ENCODE data around the gene PRPF39.

Gene PRPF39

DNA sequence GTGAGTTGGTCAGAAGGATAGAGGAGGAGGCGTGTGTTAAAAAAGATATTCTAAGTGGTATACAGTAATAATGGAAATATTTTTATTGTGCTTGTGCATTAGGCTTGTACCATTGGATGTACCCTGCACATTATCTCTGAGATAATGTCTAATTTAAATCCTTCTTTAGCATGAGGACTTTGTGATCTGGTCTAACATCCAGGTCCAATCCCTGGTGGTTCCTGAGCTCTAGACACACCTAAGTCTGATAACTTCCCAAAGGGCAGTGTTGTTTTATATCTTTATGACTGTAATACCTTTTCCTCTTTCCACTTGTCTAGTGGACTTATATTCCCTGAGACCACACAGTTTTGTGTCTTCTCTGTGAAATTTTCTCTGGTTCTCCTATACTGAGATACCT is 20.6 kb downstream of the PRPF39 start:
- H3K9me3 Mint-ChIP-seq, result no peaks in the 10 kb centered on the region
- no peak for ATAC-seq

DNA sequence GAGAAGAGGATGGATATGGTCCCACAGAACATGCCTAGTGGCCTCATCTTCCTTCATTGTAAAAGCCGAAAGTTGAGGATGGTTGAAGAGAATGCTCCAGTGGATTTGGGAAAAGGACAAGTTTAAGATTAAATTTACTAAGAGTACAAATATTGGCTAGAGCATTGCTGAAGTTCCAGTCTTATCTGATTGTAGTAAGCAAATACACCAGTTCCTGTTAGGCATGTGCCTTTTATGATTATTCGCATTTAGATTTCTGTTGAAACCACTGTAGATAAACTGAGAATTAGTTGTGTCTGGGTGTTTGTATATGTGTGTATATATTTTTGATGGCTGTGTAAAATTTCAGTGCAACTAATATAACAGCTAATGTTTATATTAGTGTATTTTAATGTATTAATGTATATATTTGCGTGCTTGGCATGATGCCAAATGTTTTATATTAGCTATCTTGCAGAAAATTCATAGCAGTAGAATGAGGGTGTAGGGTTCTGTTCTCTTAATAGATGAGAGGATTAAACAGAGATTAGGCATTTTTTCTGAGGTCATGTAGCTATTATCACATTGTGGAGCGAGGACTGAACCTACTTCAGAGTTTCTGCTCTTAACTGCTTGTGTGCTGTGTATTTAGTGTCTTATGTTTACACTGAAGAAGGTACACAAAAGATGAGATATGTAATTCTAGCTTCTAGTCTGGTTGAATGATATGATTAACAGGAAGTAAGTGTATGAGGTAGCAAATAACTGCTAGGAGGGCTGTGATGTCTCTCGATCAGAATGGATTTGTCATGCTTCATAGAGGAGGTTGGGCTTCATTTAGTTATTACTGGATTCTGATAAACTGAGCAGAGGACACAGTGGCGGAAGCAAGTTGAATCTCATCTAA is 29.2 kb downstream of the PRPF39 start:
- ATAC-seq, result no peak
- H3K4me3 Mint-ChIP-seq, result no peak overlapping the region
- H3K27me3 Mint-ChIP-seq, result no peaks in the 10 kb centered on the region
- H3K4me1 Mint-ChIP-seq, result peaks cover 6% of the 10 kb centered on the region
- no peaks in the 10 kb centered on the region for H3K9me3 Mint-ChIP-seq
- peak overlapping the region; percentile 61 for H3K27ac Mint-ChIP-seq
- H3K36me3 Mint-ChIP-seq, result peaks cover 39% of the 10 kb centered on the region

More for the DNA sequence above, 20.6 kb downstream of the PRPF39 start:
- H3K4me1 Mint-ChIP-seq, result peaks cover 7% of the 10 kb centered on the region
- H3K27ac Mint-ChIP-seq, result no peak overlapping the region
- no peak overlapping the region for H3K4me3 Mint-ChIP-seq
- H3K27me3 Mint-ChIP-seq, result no peaks in the 10 kb centered on the region
- peaks cover 48% of the 10 kb centered on the region for H3K36me3 Mint-ChIP-seq

- Mint-ChIP-seq H3K27me3 (no peaks in the 10 kb centered on the region), H3K4me1 (peaks cover 6% of the 10 kb centered on the region), H3K27ac (no peak overlapping the region), H3K36me3 (peaks cover 38% of the 10 kb centered on the region), H3K4me3 (no peak overlapping the region), H3K9me3 (no peaks in the 10 kb centered on the region)
- ATAC-seq, result no peak
Observed at GRCh38 chr14:45114327-45114726, 30.4 kb downstream of the PRPF39 start.

DNA sequence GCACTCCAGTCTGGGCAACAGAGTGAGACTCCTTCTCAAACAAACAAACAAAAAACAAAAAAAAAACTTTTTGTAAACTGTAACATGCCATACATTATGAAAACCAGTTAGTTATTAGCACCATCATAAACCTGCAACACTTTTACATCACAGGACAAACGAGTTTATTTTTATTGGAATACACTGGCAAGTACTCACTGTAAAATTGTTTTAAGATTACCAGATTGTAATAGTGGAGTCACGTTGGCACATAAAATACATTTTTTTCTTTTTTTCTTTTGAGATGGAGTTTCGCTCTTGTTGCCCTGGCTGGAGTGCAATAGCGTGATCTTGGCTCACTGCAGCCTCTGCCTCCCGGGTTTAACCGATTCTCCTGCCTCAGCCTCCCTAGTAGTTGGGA is 34.7 kb downstream of the PRPF39 start:
- no peaks in the 10 kb centered on the region for H3K9me3 Mint-ChIP-seq
- peaks cover 2% of the 10 kb centered on the region for H3K4me1 Mint-ChIP-seq
- peaks cover 35% of the 10 kb centered on the region for H3K36me3 Mint-ChIP-seq
- no peaks in the 10 kb centered on the region for H3K27me3 Mint-ChIP-seq
- no peak for ATAC-seq
- H3K27ac Mint-ChIP-seq, result no peak overlapping the region
- H3K4me3 Mint-ChIP-seq, result no peak overlapping the region

GRCh38 chr14:45120096-45120495 is 36.2 kb downstream of the PRPF39 start:
- Mint-ChIP-seq H3K4me3 (no peak overlapping the region), H3K27ac (peak overlapping the region; percentile 34), H3K4me1 (no peaks in the 10 kb centered on the region), H3K27me3 (no peaks in the 10 kb centered on the region), H3K36me3 (peaks cover 37% of the 10 kb centered on the region), H3K9me3 (no peaks in the 10 kb centered on the region)
- ATAC-seq, result no peak

DNA sequence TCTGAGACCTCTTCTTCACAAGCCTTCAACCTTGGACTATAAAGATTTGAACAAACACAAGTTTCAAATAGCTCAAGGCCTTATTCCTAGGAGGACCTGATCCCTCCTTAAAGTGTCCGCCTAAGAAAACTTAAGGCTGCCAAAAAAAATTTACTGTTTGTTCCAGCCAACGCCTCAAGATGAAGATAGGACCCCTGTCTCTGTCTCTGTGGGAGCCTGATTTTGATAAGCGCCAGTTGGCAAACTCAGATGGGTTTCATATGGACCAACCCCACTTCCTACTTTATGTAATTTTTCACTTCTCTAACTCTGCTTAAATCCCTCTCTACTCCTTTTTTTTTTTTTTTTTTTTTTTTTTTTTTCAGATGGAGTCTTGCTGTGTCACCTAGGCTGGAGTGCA is 39.4 kb downstream of the PRPF39 start:
- H3K9me3 Mint-ChIP-seq, result no peaks in the 10 kb centered on the region
- H3K4me3 Mint-ChIP-seq, result no peak overlapping the region
- peaks cover 50% of the 10 kb centered on the region for H3K36me3 Mint-ChIP-seq
- H3K27ac Mint-ChIP-seq, result no peak overlapping the region
- no peaks in the 10 kb centered on the region for H3K27me3 Mint-ChIP-seq
- H3K4me1 Mint-ChIP-seq, result no peaks in the 10 kb centered on the region
- no peak for ATAC-seq

DNA sequence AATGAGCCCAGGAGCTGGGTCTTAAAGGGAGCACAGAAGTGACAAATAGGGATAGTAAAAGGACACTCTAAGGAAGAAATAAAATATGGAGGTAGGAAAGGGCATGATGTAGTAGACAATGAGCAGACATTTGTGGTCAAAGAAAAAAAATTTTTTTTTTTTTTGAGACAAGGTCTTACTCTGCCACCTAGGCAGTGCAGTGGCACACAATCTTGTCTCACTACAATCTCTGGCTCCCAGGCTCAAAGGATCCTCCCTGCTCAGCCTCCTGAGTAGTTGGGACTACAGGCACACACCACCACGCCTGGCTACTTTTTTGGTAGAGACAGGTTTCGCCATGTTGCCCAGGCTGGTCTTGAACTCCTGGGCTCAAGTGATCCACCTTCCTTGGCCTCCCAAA is 41.8 kb downstream of the PRPF39 start:
- Mint-ChIP-seq H3K9me3 (no peaks in the 10 kb centered on the region), H3K4me3 (no peak overlapping the region), H3K4me1 (peaks cover 1% of the 10 kb centered on the region), H3K36me3 (peaks cover 41% of the 10 kb centered on the region), H3K27me3 (no peaks in the 10 kb centered on the region), H3K27ac (no peak overlapping the region)
- ATAC-seq, result no peak

GRCh38 chr14:45128963-45129629 is 45.2 kb downstream of the PRPF39 start:
- H3K9me3 Mint-ChIP-seq, result no peaks in the 10 kb centered on the region
- peaks cover 16% of the 10 kb centered on the region for H3K4me1 Mint-ChIP-seq
- ATAC-seq, result no peak
- H3K27ac Mint-ChIP-seq, result no peak overlapping the region
- H3K4me3 Mint-ChIP-seq, result no peak overlapping the region
- H3K36me3 Mint-ChIP-seq, result peaks cover 27% of the 10 kb centered on the region
- H3K27me3 Mint-ChIP-seq, result no peaks in the 10 kb centered on the region

DNA sequence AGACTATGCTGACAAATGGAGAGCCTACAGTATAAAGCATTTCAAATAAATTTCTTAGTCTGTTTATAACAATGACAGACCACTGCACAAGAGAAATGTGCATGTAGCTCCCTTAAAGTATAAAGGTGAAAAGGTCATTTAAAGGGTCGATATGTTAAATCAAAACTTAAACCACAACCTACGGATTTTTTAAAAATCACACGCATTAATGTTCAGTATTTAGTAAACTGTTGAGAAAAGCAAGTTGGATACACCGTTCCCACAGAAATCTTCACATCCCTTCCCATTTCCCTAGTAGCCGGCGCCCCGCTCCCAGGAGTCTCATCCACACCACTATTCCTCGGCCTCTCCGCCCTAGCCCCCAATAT is 49.8 kb downstream of the PRPF39 start:
- H3K4me3 Mint-ChIP-seq, result peak overlapping the region; percentile 100
- peaks cover 47% of the 10 kb centered on the region for H3K4me1 Mint-ChIP-seq

GRCh38 chr14:45134051-45134958 is 50.4 kb downstream of the PRPF39 start, which contains the start of gene FKBP3:
Gene FKBP3, minus strand, starts transcription at chr14:45134481. Its CDS starts 25 bp downstream, at chr14:45134456.
- Mint-ChIP-seq H3K4me3 (peak within 1 kb of the TSS; percentile 100), H3K36me3 (no peaks in the 10 kb centered on the region), H3K27me3 (no peaks in the 10 kb centered on the region), H3K4me1 (peaks cover 47% of the 10 kb centered on the region), H3K9me3 (no peaks in the 10 kb centered on the region), H3K27ac (peak within 1 kb of the TSS; percentile 95)
- ATAC-seq, result peak; percentile 99

More for the DNA sequence above, 49.8 kb downstream of the PRPF39 start:
- Mint-ChIP-seq H3K9me3 (no peaks in the 10 kb centered on the region), H3K36me3 (peaks cover under 1% of the 10 kb centered on the region), H3K27me3 (no peaks in the 10 kb centered on the region), H3K27ac (peak overlapping the region; percentile 95)
- no peak for ATAC-seq

DNA sequence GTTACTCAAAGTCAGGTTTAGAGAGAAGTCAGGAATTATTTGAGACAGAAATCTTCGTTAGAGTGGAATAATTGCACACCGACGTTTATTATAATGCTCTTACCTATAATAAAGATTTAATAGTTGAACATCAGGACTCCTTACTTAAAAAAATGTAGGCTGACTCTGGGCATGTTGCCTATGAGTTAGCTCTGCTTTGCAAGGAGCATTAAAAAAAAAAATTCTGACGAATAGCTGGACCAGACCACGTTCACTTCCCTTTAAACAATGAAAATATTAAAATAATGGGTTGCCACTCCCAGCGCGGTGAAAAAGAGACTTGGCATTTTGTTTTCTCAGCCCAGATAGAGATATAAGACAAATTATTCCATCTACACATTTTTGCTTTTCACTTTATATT is 51.2 kb downstream of the PRPF39 start:
- H3K27me3 Mint-ChIP-seq, result no peaks in the 10 kb centered on the region
- H3K27ac Mint-ChIP-seq, result peak overlapping the region; percentile 95
- H3K4me3 Mint-ChIP-seq, result peak overlapping the region; percentile 100
- H3K4me1 Mint-ChIP-seq, result peaks cover 48% of the 10 kb centered on the region
- H3K36me3 Mint-ChIP-seq, result no peaks in the 10 kb centered on the region
- H3K9me3 Mint-ChIP-seq, result no peaks in the 10 kb centered on the region
- ATAC-seq, result no peak

DNA sequence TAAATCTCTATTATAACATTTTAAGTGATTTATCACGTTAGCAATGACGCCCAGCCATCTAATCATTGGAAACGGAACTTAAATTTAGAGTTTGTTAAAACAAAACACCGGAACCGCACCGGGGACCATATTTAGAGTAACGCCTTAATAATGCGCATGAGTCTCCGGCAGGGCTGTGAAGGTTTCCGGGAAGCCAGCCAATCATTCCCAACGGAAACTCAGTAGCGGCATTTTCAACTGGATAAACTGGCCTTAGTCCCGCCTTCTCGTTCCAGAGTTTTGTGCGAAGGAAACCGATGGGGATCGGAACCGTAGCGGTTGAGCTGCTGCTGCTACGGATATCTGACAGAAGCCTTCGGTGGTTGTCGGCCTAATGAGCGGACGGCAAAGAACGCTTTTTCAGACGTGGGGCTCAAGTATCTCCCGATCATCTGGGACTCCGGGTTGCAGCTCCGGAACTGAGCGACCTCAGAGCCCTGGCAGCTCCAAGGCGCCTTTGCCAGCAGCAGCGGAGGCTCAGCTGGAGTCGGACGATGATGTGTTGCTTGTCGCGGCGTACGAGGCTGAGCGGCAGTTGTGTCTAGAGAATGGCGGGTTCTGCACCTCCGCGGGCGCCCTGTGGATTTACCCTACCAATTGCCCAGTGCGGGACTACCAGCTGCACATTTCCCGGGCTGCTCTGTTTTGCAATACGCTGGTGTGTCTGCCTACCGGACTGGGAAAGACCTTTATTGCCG is 51.9 kb downstream of the PRPF39 start, which contains the start of gene FANCM:
FANCM (plus strand) TSS at position 272 of the 737 bp plus-strand sequence; CDS start at position 374, 102 bp downstream.
- H3K27ac Mint-ChIP-seq, result peak within 1 kb of the TSS; percentile 95
- H3K4me1 Mint-ChIP-seq, result peaks cover 52% of the 10 kb centered on the region
- H3K36me3 Mint-ChIP-seq, result no peaks in the 10 kb centered on the region
- H3K27me3 Mint-ChIP-seq, result no peaks in the 10 kb centered on the region
- no peaks in the 10 kb centered on the region for H3K9me3 Mint-ChIP-seq
- ATAC-seq, result peak; percentile 63
- H3K4me3 Mint-ChIP-seq, result peak within 1 kb of the TSS; percentile 100

DNA sequence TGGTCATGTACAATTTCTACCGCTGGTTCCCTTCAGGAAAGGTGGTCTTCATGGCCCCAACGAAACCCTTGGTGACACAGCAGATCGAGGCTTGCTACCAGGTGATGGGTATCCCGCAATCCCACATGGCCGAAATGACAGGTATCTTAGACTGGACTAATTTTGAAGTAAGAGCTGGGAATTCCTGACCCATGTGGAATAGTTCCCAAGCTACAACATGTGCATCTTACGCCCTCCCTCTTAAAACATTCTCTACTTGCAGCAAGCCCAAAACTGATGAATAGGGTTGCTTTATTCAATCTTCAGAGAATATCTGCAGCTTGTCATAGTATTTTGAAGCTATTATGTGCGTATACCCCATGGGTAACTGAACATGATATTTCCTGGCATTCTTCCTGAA is 52.5 kb downstream of the PRPF39 start:
- Mint-ChIP-seq H3K4me3 (peak overlapping the region; percentile 100), H3K9me3 (no peaks in the 10 kb centered on the region), H3K4me1 (peaks cover 49% of the 10 kb centered on the region), H3K27ac (peak overlapping the region; percentile 95), H3K27me3 (no peaks in the 10 kb centered on the region), H3K36me3 (peaks cover under 1% of the 10 kb centered on the region)
- ATAC-seq, result no peak

DNA sequence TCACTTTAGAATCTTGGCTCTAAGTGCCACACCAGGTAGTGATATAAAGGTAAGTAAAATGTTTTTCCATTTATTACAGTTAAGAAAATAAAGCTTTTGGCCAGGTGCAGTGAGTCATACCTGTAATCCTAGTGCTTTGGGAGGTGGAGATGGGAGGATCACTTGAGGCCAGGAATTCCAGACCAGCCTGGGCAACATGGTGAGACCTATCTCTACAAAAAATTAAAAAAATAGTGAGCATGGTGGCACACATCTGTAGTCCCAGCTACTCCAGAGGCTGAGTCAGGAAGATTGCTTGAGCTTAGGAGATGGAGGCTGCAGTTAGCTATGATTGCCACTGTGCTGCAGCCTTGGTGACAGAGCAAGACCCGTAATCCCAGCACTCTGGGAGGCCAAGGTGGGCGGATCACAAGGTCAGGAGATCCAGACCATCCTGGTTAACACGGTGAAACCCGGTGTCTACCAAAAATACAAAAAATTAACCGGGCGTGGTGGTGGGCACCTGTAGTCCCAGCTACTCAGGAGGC is 56.8 kb downstream of the PRPF39 start:
- no peak for ATAC-seq
- Mint-ChIP-seq H3K4me1 (peaks cover 59% of the 10 kb centered on the region), H3K9me3 (no peaks in the 10 kb centered on the region), H3K4me3 (no peak overlapping the region), H3K36me3 (peaks cover 21% of the 10 kb centered on the region), H3K27ac (no peak overlapping the region), H3K27me3 (no peaks in the 10 kb centered on the region)

All from stimulated activated memory B cell treated with anti-CD40 and anti-IgM and Interleukin-4, amounts not matched to agents 10 μg/mL and 1 μg/mL and 100 μg/mL, for 72 hours (primary cell).